ENCODE measurements around the gene MKNK1.

MKNK1 gene

DNA sequence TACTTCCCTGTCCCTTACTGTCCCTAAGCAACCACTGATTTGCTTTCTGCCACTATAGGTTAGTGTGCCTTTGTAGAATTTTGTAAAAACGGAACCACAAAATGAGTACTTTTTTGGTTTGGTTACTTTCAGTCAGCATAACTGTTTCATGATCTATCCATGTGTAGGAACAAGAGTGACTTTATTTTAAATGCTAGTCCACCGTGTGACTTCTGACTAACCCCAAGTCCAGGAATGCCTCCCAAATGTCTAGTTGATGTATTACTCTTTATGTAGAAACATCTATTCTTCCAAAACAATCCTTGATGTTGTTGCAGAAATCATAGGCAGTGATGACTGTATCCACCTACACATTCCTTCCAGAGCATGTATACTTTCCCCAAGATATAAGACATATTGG, 42.8 kb upstream of the MKNK1 start:
- TF ChIP-seq, protein P1, sequence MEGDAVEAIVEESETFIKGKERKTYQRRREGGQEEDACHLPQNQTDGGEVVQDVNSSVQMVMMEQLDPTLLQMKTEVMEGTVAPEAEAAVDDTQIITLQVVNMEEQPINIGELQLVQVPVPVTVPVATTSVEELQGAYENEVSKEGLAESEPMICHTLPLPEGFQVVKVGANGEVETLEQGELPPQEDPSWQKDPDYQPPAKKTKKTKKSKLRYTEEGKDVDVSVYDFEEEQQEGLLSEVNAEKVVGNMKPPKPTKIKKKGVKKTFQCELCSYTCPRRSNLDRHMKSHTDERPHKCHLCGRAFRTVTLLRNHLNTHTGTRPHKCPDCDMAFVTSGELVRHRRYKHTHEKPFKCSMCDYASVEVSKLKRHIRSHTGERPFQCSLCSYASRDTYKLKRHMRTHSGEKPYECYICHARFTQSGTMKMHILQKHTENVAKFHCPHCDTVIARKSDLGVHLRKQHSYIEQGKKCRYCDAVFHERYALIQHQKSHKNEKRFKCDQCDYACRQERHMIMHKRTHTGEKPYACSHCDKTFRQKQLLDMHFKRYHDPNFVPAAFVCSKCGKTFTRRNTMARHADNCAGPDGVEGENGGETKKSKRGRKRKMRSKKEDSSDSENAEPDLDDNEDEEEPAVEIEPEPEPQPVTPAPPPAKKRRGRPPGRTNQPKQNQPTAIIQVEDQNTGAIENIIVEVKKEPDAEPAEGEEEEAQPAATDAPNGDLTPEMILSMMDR (IDR thresholded peaks at IDR 0.05; ENCODE audit: low read depth, low read length) = no peak
- H3K4me3 ChIP-seq (ENCODE audit: low read depth, low read length) = no peak overlapping the region

DNA sequence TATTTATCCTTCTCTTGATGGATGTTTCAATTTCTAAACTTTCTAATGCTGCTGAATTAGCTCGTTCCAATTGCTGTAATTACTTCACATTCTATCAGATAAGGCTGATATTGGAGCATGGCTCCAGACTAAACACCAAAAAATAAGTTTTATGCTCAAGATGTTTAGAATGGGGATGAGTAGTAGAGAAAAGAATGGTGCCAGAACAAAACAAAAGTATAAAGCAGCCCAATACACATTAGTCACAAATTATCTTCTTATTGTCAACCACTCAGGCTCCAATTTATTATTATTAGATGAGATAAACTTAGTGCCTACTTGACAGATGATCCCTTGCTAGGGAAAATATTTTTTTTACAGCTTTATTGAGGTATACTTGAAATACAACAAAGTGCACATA, 42.3 kb upstream of the MKNK1 start:
- no peak overlapping the region for H3K4me3 ChIP-seq (ENCODE audit: low read depth, low read length)
- TF ChIP-seq, protein P1 (IDR thresholded peaks at IDR 0.05; ENCODE audit: low read depth, low read length) = no peak

DNA sequence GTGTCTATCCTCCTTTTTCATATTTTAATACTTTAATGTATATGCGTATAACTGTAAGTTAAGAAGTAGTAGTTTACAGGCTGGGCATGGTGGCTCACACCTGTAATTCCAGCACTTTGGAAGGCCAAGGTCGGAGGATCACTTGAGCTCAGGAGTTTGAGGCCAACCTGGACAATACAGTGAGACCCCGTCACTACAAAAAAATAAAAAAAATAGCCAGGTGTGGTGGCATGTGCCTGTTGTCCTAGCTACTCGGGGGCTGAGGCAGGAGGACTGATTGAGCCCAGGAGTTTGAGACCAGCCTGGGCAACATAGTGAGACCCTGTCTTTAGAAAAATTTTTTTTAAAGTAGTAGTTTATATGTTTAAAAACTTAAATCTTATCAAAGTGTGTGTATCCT, 41.7 kb upstream of the MKNK1 start:
- H3K4me3 ChIP-seq (ENCODE audit: low read depth, low read length) = no peak overlapping the region
- TF ChIP-seq, protein P1 (IDR thresholded peaks at IDR 0.05; ENCODE audit: low read depth, low read length) = no peak

DNA sequence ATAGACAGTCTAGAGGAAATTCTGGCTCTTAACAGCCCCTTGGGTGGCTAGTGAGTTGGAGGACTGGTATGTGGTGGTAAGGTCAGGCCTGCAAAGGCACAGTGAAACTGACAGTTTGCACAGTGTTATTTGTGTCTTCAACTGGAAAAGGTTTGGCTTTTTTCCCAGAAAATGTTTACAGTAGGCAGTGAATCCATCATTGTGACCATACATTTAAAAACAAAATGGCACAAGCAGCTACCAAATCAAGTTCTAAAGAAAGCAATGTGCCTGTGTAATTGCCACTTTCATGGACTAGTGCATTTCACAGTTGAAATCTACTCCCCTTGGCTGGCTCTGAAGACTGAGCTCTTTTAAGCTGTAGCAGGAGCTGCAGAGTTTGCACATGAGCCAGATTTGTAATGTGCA, 39.3 kb upstream of the MKNK1 start:
- H3K4me3 ChIP-seq (ENCODE audit: low read depth, low read length) = no peak overlapping the region
- TF ChIP-seq, protein P1 (IDR thresholded peaks at IDR 0.05; ENCODE audit: low read depth, low read length) = no peak

DNA sequence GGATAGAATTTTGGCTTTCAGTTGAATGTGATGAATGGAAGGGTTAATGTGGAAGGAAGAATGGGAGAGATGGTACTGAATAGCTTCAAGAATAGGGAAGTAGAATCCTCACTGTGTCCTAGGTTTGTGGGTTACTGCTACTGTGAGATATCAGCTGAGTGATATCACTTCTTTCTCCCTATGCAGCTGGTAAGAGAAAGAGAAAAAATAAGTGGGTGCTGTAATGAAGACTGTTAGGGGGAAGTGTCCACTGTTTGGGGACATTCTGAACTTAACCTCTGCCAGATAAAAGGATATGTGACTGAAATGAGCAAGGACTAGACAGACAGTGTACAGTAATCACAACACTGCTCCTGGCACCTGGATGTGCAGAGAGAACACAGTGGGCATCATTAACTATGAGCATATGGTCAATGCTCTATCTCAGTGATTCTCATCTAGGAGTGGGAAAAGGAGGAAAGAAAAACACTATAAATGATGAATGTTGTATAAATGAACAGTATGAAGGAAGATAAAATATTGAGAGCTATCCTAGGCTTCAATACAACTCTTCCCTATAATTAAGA, 38.1 kb upstream of the MKNK1 start:
- no peak overlapping the region for H3K4me3 ChIP-seq (ENCODE audit: low read depth, low read length)
- TF ChIP-seq, protein P1 (IDR thresholded peaks at IDR 0.05; ENCODE audit: low read depth, low read length) = no peak

DNA sequence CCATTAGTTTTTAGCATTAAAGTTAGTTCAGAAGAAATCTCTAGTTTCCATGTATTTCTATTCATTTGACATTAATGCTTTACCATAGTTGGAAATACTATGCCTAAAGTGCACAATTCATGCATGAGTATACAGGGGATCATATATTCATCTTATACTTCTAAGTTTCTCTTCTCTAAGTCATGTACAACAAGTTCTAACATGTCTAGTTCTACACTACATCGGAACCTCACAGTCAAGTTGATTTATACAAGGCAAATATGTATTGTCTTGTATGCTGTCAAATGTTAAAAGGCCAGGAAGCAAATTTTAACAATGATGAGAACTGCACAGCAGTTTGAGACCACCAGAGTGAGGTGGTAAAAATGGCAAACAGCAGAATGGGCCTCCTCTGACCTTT, 35.5 kb upstream of the MKNK1 start:
- no peak overlapping the region for H3K4me3 ChIP-seq (ENCODE audit: low read depth, low read length)
- TF ChIP-seq, protein P1 (IDR thresholded peaks at IDR 0.05; ENCODE audit: low read depth, low read length) = no peak

DNA sequence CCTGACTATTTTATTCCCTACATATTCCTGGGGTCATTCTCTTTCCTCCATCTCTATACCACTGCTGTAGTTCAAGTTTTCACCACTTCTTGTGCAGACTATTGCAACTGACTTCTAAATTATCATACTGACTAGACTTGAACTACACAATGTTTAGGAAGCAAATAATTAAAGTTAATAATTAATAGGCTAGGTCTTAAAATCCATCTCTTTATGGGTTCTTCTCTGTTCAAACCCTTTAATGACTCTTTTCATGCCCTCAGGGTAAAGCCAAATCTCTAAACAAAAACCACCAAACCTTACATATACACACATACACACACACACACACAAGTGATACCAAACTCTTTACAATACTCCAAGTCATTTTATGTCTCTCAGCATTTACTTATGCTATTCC, 34.9 kb upstream of the MKNK1 start:
- TF ChIP-seq, protein P1 (IDR thresholded peaks at IDR 0.05; ENCODE audit: low read depth, low read length) = no peak
- H3K4me3 ChIP-seq (ENCODE audit: low read depth, low read length) = no peak overlapping the region

All from WI38 (cell line).